ENCODE results near the gene DNAJC30. TPM values are rescaled to one million over a fixed set of nuclear protein-coding genes. Genes with fewer than 3 reads are reported as not detected.

The DNAJC30 gene
- polyA plus RNA-seq, 2 donors: 3.9 to 6.1 TPM

Other genes starting within 250 kb of the DNAJC30 start
- gene FZD9, start 249.7 kb downstream of the DNAJC30 start, polyA plus RNA-seq: under 1 TPM; 0.48 to 0.61 TPM
- gene BAZ1B, start 161.2 kb downstream of the DNAJC30 start, polyA plus RNA-seq: 10 to 100 TPM; 10.9 to 11.8 TPM
- 10 to 100 TPM; 30.0 to 43.5 TPM for gene BCL7B, start 125.8 kb downstream of the DNAJC30 start, polyA plus RNA-seq
- gene TBL2, start 104.9 kb downstream of the DNAJC30 start, polyA plus RNA-seq: 10 to 100 TPM in 1 of 2 donors, 1 to 10 TPM in 1; 7.6 to 13.7 TPM
- 1 to 10 TPM; 2.5 to 4.5 TPM for gene MLXIPL, start 58.9 kb downstream of the DNAJC30 start, polyA plus RNA-seq
- gene VPS37D, start 15.6 kb downstream of the DNAJC30 start, polyA plus RNA-seq: under 1 TPM; 0.45 to 0.75 TPM
- gene BUD23, start 144 bp upstream of the DNAJC30 start, polyA plus RNA-seq: 10 to 100 TPM; 39.9 to 43.5 TPM
- 1 to 10 TPM; 1.6 to 2.4 TPM for gene STX1A, start 36.2 kb upstream of the DNAJC30 start, polyA plus RNA-seq
- 10 to 100 TPM; 22.6 to 28.3 TPM for gene ABHD11, start 55.3 kb upstream of the DNAJC30 start, polyA plus RNA-seq
- under 1 TPM; 0.14 to 0.26 TPM for gene CLDN3, start 86.8 kb upstream of the DNAJC30 start, polyA plus RNA-seq
- gene CLDN4, start 147.5 kb upstream of the DNAJC30 start, polyA plus RNA-seq: 100 to 1,000 TPM; 124 to 233 TPM
- 1 to 10 TPM in 1 of 2 donors, under 1 TPM in 1; 0.45 to 1.1 TPM for gene METTL27, start 159.1 kb upstream of the DNAJC30 start, polyA plus RNA-seq
- gene TMEM270, start 177.7 kb upstream of the DNAJC30 start, polyA plus RNA-seq: not detected

Measured in esophagus (tissue), 2 donors.